MM.1S (cell line): ENCODE measurements around the gene KCNMB4.

Experiments
- EZH2 ChIP-seq: fragments of 300-600 bp; sonication (generic); optimal IDR thresholded peaks from 2 replicates; pipeline ENCODE3; 2017; ENCODE audit warnings: low read depth, mild to moderate bottlenecking, antibody characterized with exemption, low read length, mixed read lengths
- TF ChIP-seq, protein P1 (sequence below): fragments of 300-600 bp; sonication (generic); IDR thresholded peaks from 2 replicates; pipeline ENCODE4 v1.5.1; 2016; ENCODE audit warnings: antibody characterized with exemption, low read length, mixed read lengths

DNA sequence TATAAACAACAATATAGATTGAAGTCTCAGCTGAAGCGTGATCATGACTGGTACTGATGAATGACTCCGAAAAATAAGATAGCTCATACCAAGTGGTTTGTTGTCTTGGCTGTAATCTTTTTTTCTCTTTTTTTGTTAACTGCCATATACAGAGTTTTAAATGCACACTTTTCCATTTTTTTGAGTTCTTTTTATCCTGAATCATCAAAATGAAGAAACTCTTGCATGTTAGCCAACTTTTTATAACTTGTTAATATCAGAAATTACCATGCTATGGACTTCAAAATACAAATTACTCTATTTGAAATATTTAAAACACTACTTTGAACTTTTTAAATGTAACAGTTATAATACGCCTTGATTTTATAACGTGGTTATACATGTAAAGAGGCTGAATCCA, 10.1 kb upstream of the KCNMB4 start:
- TF ChIP-seq, protein P1, sequence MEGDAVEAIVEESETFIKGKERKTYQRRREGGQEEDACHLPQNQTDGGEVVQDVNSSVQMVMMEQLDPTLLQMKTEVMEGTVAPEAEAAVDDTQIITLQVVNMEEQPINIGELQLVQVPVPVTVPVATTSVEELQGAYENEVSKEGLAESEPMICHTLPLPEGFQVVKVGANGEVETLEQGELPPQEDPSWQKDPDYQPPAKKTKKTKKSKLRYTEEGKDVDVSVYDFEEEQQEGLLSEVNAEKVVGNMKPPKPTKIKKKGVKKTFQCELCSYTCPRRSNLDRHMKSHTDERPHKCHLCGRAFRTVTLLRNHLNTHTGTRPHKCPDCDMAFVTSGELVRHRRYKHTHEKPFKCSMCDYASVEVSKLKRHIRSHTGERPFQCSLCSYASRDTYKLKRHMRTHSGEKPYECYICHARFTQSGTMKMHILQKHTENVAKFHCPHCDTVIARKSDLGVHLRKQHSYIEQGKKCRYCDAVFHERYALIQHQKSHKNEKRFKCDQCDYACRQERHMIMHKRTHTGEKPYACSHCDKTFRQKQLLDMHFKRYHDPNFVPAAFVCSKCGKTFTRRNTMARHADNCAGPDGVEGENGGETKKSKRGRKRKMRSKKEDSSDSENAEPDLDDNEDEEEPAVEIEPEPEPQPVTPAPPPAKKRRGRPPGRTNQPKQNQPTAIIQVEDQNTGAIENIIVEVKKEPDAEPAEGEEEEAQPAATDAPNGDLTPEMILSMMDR: no peak
- TF ChIP-seq EZH2: no peak
